ENCODE measurements around the gene OAS3. TPM values are rescaled to one million over a fixed set of nuclear protein-coding genes. Genes with fewer than 3 reads are reported as not detected.

OAS3 gene
- total and polyA plus RNA-seq, 9 of the 15 experiments (the other 6 are each of a cell fraction or from before 2014, with no cell fraction given): 0.21 to 2.0 (median 0.83) TPM

DNA sequence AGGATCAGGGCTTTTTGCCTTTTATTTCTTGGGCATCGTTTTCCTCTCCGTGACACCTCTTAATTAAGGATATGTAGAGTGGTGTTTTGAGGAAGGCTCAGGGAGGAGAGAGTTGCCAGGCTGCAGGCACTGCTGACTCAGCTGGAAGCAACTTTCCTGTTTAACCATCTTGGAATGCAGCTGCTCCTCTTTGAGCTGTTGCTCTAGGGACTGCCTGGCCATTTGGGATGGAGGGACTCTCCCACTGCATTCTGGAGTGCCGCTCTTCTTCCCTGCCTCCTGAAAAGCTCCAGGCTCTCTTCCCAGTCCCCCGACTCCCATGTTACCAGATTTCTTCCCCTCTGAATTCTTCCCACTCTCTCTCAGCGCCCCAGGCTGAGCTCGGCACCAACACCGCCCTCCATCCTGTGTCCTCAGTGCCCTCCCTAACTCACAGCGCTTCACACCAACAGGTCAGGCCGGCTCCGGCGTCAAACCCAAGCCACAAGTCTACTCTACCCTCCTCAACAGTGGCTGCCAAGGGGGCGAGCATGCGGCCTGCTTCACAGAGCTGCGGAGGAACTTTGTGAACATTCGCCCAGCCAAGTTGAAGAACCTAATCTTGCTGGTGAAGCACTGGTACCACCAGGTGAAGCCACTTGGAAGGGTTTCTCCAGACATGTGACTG is 5.9 kb downstream of the OAS3 start:
- CTCF ChIA-PET (ENCODE audit: low intra/inter-chr PET ratio): no interaction called here
- Histone ChIP-seq H3K9me1 (ENCODE audit: control insufficient read depth, insufficient read depth, low read length) (no peaks in the 10 kb centered on the region), H3K4me3 (no peak overlapping the region), H3K27ac (ENCODE audit: extremely low read depth, low read depth, low read length) (no peak overlapping the region), H3K36me3 (ENCODE audit: control insufficient read depth, insufficient read depth, low read length) (no peaks in the 10 kb centered on the region), H3K79me2 (ENCODE audit: control insufficient read depth, insufficient read depth, low read length) (no peaks in the 10 kb centered on the region), H3K27me3 (ENCODE audit: control insufficient read depth in 2 of 2, insufficient read depth in 2 of 2, low read length in 2 of 2) (peaks cover 3 to 29% of the 10 kb centered on the region in 2 experiments; a peak in 3 of 5 replicates), H3K9me3 (replicated peaks; ENCODE audit: control insufficient read depth, insufficient read depth, low read depth, low read length) (no peaks in the 10 kb centered on the region), H4K20me1 (replicated peaks; ENCODE audit: control insufficient read depth, insufficient read depth, low read length) (0 out of 2 replicates have a peak, but pooled peaks cover 3% of the 10 kb centered on the region), H3K4me2 (ENCODE audit: insufficient read depth, low read length) (no peak overlapping the region), H3K9ac (ENCODE audit: insufficient read depth in 1 of 2, low read depth in 2 of 2, low read length in 2 of 2) (no peak overlapping the region), H2AFZ (ENCODE audit: low read depth, low read length) (no peak overlapping the region), H3K4me1 (replicated peaks in 1 of 2; ENCODE audit: control insufficient read depth in 2 of 2, insufficient read depth in 2 of 2, low read length in 2 of 2) (no peaks in the 10 kb centered on the region)
- FAIRE-seq: no peak
- TF ChIP-seq ZNF316 (IDR thresholded peaks at IDR 0.05) (peak; percentile 69), MAFF (IDR thresholded peaks at IDR 0.05; ENCODE audit: low read length) (peak; percentile 59; the same call in 1 of the 2 replicates), PTBP1 (IDR thresholded peaks at IDR 0.05; ENCODE audit: low read depth, low read length) (no peak), GATA2 (CRISPR knock-in tag; IDR thresholded peaks at IDR 0.05) (no peak), MAFK (IDR thresholded peaks at IDR 0.05; ENCODE audit: low read length) (peak; percentile 75), DIDO1 (tag; IDR thresholded peaks at IDR 0.05; ENCODE audit: low read depth) (no peak), C11orf30 (IDR thresholded peaks at IDR 0.05; ENCODE audit: low read depth) (peak; percentile 71; the same call in 1 of the 2 replicates), FOXJ3 (CRISPR knock-in tag; IDR thresholded peaks at IDR 0.05) (no peak), XRCC3 (IDR thresholded peaks at IDR 0.05) (no peak), MAFG (tag; conservative IDR thresholded peaks at IDR 0.05) (peak; percentile 70)
- TF ChIP-seq, protein P1, sequence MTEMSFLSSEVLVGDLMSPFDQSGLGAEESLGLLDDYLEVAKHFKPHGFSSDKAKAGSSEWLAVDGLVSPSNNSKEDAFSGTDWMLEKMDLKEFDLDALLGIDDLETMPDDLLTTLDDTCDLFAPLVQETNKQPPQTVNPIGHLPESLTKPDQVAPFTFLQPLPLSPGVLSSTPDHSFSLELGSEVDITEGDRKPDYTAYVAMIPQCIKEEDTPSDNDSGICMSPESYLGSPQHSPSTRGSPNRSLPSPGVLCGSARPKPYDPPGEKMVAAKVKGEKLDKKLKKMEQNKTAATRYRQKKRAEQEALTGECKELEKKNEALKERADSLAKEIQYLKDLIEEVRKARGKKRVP (CRISPR knock-in tag; IDR thresholded peaks at IDR 0.05): no peak
- TF ChIP-seq, protein P2, sequence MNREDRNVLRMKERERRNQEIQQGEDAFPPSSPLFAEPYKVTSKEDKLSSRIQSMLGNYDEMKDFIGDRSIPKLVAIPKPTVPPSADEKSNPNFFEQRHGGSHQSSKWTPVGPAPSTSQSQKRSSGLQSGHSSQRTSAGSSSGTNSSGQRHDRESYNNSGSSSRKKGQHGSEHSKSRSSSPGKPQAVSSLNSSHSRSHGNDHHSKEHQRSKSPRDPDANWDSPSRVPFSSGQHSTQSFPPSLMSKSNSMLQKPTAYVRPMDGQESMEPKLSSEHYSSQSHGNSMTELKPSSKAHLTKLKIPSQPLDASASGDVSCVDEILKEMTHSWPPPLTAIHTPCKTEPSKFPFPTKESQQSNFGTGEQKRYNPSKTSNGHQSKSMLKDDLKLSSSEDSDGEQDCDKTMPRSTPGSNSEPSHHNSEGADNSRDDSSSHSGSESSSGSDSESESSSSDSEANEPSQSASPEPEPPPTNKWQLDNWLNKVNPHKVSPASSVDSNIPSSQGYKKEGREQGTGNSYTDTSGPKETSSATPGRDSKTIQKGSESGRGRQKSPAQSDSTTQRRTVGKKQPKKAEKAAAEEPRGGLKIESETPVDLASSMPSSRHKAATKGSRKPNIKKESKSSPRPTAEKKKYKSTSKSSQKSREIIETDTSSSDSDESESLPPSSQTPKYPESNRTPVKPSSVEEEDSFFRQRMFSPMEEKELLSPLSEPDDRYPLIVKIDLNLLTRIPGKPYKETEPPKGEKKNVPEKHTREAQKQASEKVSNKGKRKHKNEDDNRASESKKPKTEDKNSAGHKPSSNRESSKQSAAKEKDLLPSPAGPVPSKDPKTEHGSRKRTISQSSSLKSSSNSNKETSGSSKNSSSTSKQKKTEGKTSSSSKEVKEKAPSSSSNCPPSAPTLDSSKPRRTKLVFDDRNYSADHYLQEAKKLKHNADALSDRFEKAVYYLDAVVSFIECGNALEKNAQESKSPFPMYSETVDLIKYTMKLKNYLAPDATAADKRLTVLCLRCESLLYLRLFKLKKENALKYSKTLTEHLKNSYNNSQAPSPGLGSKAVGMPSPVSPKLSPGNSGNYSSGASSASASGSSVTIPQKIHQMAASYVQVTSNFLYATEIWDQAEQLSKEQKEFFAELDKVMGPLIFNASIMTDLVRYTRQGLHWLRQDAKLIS (CRISPR knock-in tag; IDR thresholded peaks at IDR 0.05): no peak
- DNase-seq (ENCODE audit: extremely low read depth in 1 of 4, low spot score in 3 of 4): no peak
- whole genome bisulfite sequencing (ENCODE audit: insufficient coverage, low coverage, missing lambda C conversion rate): 5% methylated on average over 15 of the region's 15 CpGs
- no peak for ATAC-seq
- no TSS peak for BruUV-seq (replicated peaks)
- intact Hi-C loops (cut with micrococcal nuclease) (no loop called here), in situ Hi-C loops (cut with MboI) (no loop called here)
- POLR2A ChIA-PET: no interaction called here
